Measurements from ENCODE around the gene MMP21.

- TF ChIP-seq CTCF (IDR thresholded peaks at IDR 0.05) (no peak), POLR2A (IDR thresholded peaks at IDR 0.05) (no peak)
Observed at GRCh38 chr10:125768219-125768855, 7.3 kb downstream of the MMP21 start.
